GM23338 (cell line): Measurements from ENCODE around the gene ANKRD65.

Source experiments
- EZH2phosphoT487 ChIP-seq: fragments of 200-600 bp; sonication (generic); IDR thresholded peaks from one replicate; pipeline ENCODE4 v1.8.1; 2018; ENCODE audit warnings: antibody characterized with exemption; ENCODE audit not compliant: unreplicated experiment
- JUNB ChIP-seq: IDR thresholded peaks from one replicate; pipeline ENCODE4 v1.6.1; 2016; ENCODE audit warnings: antibody characterized with exemption; ENCODE audit not compliant: unreplicated experiment
- TF ChIP-seq, protein P1 (sequence below), 2 experiments: fragments of 200-600 bp in 1 of 2; sonication (generic) in 1 of 2; conservative IDR thresholded peaks; 2 replicates each; pipeline versions ENCODE4 v1.5.1 to v1.6.1; 2016 to 2017; ENCODE audit warnings: antibody characterized with exemption in 2 of 2, low read depth in 2 of 2, mild to moderate bottlenecking in 2 of 2, moderate library complexity in 1 of 2

DNA sequence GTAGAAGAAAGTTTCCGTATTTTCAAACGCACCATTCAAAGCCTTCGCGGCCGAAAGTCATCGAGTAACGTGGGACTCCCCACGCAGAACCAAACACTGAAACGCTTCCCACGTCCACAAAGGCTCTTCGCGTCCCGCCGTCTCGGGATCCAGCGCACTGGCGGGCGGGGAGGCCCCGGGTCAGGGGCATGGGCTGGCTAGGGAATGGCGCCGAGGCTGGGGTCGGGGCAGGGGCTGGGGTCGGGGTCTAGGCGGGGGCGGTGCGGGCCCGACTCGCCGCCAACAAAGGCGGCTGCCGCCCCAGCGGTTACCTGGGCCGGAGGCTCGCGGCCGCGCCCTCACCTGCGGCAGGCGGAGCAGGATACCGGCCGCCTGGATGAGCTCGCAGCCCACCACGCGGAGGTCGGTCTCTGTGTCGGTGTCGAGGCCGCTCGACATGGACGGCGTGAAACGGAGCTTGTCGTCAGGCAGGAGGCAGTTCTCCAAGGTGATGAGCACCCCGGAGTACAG lies 22.3 kb downstream of the ANKRD65 start:
- TF ChIP-seq, protein P1, sequence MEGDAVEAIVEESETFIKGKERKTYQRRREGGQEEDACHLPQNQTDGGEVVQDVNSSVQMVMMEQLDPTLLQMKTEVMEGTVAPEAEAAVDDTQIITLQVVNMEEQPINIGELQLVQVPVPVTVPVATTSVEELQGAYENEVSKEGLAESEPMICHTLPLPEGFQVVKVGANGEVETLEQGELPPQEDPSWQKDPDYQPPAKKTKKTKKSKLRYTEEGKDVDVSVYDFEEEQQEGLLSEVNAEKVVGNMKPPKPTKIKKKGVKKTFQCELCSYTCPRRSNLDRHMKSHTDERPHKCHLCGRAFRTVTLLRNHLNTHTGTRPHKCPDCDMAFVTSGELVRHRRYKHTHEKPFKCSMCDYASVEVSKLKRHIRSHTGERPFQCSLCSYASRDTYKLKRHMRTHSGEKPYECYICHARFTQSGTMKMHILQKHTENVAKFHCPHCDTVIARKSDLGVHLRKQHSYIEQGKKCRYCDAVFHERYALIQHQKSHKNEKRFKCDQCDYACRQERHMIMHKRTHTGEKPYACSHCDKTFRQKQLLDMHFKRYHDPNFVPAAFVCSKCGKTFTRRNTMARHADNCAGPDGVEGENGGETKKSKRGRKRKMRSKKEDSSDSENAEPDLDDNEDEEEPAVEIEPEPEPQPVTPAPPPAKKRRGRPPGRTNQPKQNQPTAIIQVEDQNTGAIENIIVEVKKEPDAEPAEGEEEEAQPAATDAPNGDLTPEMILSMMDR (conservative IDR thresholded peaks at IDR 0.05; ENCODE audit: low read depth in 2 of 2) = no peak
- TF ChIP-seq JUNB (no peak), EZH2phosphoT487 (no peak)
